Amygdala (tissue), 56 donors: ENCODE measurements around the gene ZNF318.

Source experiments
- DNase-seq, 56 donors: peaks; one replicate each; lab custom pipeline; 2025; lab: John Stamatoyannopoulos, UW

The ZNF318 gene

DNA sequence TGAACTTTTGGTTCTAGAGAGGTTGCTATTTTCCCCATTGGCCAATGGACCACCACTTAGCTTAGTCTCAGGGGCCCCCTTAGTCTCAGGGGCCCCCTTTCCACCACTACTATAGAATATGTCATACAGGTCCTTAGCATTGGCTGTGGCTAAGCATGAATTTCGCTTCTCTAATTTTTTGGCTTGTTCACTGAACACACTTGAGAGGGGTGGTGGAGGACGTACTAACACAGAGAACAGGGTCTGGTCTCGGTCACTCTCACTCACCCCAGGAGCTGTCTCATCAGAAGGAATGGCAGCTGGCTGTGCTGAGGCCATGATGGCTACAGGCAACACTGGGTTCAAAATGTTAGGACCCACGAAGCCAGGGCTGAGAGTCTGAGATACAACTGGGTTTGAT, 30.3 kb downstream of the ZNF318 start:
- no peak for DNase-seq

GRCh38 chr6:43338243-43338642, 31.2 kb downstream of the ZNF318 start:
- DNase-seq, result no peak

DNA sequence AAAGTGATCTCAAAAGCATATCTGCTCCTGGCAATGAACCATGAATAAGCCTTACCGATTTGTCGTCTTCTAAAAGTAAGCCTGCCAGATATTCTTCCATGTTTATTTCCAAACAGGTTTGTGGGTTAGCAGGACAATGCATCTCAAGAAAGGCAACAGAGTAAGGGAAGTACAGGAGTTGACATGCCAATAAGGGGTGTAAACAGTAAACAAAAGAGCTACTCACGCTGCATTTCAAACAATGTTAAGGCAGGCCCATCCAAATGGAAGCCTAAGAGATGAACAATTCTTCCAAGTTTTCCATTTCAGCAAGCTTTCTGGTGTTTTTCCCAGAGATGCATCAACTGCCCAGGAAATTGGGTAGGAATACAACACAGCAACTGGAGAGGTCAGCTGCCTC, 33.1 kb downstream of the ZNF318 start:
- DNase-seq, result peak in 3 of 56 donors; percentile 1 to 7 (median 4)

GRCh38 chr6:43335469-43335868, 34.0 kb downstream of the ZNF318 start:
- no peak for DNase-seq

GRCh38 chr6:43334466-43335095, 34.9 kb downstream of the ZNF318 start:
- no peak for DNase-seq

DNA sequence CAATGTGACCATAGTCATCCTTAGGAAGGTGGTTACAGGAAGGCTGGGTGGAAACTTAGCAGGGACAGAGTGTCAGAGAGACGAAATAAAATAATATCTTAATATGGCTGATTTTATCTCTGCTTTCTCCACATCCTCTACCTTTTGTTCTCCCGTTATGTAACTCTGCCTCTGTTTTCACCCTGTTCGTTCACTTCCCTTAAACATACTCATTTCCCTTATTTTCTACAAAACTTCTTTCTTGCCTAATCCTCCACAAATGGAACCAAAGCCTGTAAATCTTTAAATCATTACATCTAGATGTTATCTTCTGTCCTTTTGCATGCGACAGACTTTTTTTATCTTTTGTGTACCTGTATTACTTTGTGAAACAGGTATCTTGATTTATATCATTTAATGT, 37.6 kb downstream of the ZNF318 start:
- no peak for DNase-seq

- DNase-seq, result no peak
These were observed 38.0 kb downstream of the ZNF318 start for GRCh38 chr6:43331470-43331869.

- no peak for DNase-seq
These were observed 40.9 kb downstream of the ZNF318 start for GRCh38 chr6:43328528-43328927.

- DNase-seq, result no peak
These were observed 43.6 kb downstream of the ZNF318 start for GRCh38 chr6:43325876-43326275.

DNA sequence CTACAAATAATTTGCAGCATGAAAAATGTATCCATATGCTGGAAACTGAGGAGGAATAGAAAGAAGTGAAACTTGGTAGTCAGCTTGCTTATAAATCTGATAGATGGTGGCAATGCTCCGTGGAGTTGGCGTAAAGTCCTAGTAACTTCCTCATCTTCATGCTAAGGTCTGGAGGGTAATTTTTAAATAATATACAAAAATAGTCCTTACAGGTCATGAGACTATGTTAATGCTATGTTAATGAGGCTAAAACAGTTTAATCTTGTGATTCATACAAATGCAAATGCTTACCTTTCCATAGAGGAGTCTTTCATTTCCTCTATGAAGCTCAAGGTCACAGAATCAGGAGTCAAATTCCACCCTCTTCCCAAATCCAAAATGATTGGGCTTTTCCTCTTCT, 51.4 kb downstream of the ZNF318 start:
- DNase-seq, result no peak

DNA sequence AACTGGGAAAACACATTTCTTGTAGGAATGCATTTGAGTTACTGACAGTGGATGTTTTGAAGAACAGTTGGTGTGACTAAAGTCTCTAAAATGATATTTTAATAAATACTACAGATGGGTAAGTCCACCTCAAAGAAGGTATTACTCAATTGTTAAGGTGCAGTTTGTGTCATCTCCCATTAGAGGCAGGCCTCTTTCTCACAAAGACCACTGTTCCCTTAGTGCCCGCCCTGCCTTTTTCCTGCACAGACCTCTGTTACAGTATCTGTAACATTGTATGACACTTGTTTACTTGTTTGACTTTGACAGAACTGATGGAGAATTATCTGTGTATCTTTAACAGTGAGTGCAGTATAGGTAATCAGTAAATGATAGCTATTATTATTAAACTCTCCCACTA, 55.6 kb downstream of the ZNF318 start:
- DNase-seq, result no peak

DNA sequence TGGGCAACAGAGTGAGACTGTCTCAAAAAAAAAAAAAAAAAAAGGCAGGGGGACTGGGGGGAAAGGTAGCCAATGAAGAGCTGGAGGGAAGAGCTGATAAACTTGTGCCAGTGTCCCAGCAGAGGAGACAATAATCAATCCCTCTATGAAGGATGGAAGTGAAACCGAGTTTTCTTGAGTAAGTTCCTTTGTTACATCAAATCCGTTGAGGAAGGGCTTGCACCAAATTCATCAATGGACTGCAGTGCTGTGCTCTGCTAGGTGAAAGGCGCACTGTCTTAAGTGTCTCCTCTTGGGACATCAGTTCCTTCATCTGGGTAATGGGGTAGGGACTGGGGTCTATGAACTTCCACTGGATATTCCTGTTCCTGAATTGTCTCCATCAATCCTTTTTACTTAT, 57.8 kb downstream of the ZNF318 start:
- no peak for DNase-seq

DNA sequence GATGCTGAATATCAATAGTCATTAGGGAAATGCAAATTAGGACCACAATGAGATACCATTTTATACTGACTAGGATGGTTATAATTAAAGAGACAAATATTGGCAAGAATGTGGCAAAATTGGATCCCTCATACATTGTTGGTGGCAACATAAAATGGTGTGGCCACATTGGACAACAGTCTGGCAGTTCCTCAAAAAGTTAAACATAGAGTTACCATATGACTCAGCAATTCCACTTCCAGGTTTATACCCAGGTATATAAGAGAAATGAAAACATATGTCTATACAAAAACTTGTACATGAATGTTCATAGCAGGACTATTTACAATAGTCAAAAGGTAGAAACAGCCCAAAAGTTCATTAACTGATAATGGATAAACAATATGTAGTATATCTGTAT, 58.8 kb downstream of the ZNF318 start:
- DNase-seq, result no peak

GRCh38 chr6:43310134-43310533, 59.3 kb downstream of the ZNF318 start:
- no peak for DNase-seq

DNA sequence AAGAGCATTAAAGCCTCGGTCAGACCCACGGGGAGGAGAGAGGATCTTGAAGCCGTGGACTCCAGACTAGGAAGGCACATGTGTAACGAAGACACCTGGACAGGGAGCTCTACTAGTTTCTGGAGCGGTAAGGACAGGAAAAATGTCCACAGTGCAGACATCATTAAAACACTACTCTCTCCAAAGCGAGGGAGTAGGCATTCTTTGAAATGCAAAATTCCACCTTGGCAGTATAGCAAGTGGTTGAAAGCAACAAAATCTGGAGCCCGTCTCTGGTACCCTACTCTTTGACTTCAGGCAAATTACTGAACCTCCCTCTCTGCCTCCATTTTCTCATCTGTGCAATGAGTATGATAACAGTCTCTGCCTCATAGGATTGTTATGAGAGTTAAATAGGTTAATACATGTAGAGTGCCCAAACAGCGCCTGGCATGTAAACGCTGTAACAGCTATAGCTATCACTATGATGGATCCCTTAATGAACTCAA, 60.4 kb downstream of the ZNF318 start:
- DNase-seq, result no peak

- DNase-seq, result peak in 8 of 56 donors; percentile 3 to 31 (median 12)
These were observed 61.1 kb downstream of the ZNF318 start, which contains the start of gene CRIP3 for GRCh38 chr6:43308101-43308989. TSS of gene CRIP3 (minus strand) at chr6:43308826. CDS start at chr6:43308792, 34 bp downstream.

- no peak for DNase-seq
These were observed 61.9 kb downstream of the ZNF318 start for GRCh38 chr6:43307451-43308100.

GRCh38 chr6:43306086-43306485, 63.4 kb downstream of the ZNF318 start:
- DNase-seq, result no peak

DNA sequence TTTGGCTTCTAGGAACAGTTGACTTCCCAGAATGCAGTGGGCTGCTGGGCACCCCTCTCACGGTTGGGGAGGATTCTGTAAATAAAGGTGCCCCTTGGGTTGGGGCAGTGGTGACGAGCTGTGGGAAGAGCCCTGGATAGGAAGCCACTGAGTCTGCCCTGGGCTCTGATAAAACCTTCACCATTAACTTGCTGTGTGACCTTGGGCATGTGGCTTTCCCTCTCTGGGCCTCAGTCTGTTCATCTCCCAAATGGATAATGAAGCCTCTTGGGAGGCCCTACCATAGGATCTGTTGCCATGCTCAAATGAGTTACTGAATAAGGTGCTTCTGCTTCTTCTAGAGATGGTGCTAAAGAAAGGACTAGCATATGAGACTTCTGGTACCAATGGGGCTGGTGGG, 64.6 kb downstream of the ZNF318 start:
- DNase-seq, result no peak

GRCh38 chr6:43304361-43304760, 65.1 kb downstream of the ZNF318 start:
- no peak for DNase-seq

DNA sequence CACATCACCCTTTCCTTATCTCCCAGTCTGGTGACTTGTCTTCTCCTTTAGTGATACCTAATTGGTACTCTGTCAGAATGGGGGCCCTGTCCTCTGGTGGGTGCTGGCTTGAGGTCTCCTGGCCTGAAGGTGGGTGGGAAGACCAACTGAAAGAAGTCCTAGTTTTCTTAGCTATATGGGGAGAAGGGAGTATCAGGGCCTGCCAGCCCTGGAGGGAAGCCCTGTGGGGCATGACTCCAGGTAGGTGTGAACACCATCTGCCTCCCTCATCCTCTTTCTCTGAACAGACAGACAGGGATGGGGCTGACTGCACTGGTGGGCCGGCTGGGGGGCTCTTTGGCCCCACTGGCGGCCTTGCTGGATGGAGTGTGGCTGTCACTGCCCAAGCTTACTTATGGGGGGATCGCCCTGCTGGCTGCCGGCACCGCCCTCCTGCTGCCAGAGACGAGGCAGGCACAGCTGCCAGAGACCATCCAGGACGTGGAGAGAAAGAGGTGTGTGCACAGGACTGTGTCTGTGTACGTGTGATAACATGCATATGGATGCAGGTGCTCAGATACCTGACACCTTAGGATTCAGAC, 65.6 kb downstream of the ZNF318 start:
- DNase-seq, result no peak
